GM19328 (cell line): ENCODE results near the gene TIMP3.

Experiments used
- ATAC-seq: cut with Tn5 transposase; IDR thresholded peaks from one replicate; pipeline ENCODE4 v1.9.1; 2021; ENCODE audit warnings: mild to moderate bottlenecking, moderate library complexity; ENCODE audit not compliant: unreplicated experiment

The TIMP3 gene

GRCh38 chr22:32785321-32786026 lies 16.0 kb upstream of the TIMP3 start:
- no peak for ATAC-seq

- ATAC-seq, result no peak
Observed at GRCh38 chr22:32786027-32786418, 15.5 kb upstream of the TIMP3 start.

- ATAC-seq, result no peak
Observed at GRCh38 chr22:32788904-32789624, 12.4 kb upstream of the TIMP3 start.

- ATAC-seq, result no peak
Observed at GRCh38 chr22:32789797-32790620, 11.5 kb upstream of the TIMP3 start.

GRCh38 chr22:32791056-32791455 lies 10.4 kb upstream of the TIMP3 start:
- no peak for ATAC-seq

GRCh38 chr22:32791485-32791884 lies 10.0 kb upstream of the TIMP3 start:
- no peak for ATAC-seq

- no peak for ATAC-seq
Observed at GRCh38 chr22:32793589-32793988, 7.9 kb upstream of the TIMP3 start.

- no peak for ATAC-seq
Observed at GRCh38 chr22:32794449-32795213, 6.9 kb upstream of the TIMP3 start.

- ATAC-seq, result no peak
Observed at GRCh38 chr22:32795214-32795596, 6.3 kb upstream of the TIMP3 start.

- ATAC-seq, result no peak
Observed at GRCh38 chr22:32796865-32797573, 4.5 kb upstream of the TIMP3 start.

GRCh38 chr22:32799496-32799895 lies 2.0 kb upstream of the TIMP3 start:
- ATAC-seq, result no peak

- ATAC-seq, result no peak
Observed at GRCh38 chr22:32800158-32800882, 1.2 kb upstream of the TIMP3 start.

GRCh38 chr22:32800994-32801536 lies 440 bp upstream of the TIMP3 start:
- ATAC-seq, result no peak

GRCh38 chr22:32802237-32802765 lies 796 bp downstream of the TIMP3 start:
- no peak for ATAC-seq

GRCh38 chr22:32803020-32803737 lies 1.7 kb downstream of the TIMP3 start:
- ATAC-seq, result no peak

- no peak for ATAC-seq
Observed at GRCh38 chr22:32803738-32804435, 2.4 kb downstream of the TIMP3 start.

GRCh38 chr22:32804531-32805360 lies 3.2 kb downstream of the TIMP3 start:
- ATAC-seq, result no peak
